Smooth muscle cell of the brain vasculature (primary cell): Measurements from ENCODE around the gene PSMF1.

Experiments used
- DNase-seq: peaks from one replicate; pipeline ENCODE4 v3.0.0-alpha.2; 2012; ENCODE audit warnings: low read depth, low spot score

PSMF1 gene

DNA sequence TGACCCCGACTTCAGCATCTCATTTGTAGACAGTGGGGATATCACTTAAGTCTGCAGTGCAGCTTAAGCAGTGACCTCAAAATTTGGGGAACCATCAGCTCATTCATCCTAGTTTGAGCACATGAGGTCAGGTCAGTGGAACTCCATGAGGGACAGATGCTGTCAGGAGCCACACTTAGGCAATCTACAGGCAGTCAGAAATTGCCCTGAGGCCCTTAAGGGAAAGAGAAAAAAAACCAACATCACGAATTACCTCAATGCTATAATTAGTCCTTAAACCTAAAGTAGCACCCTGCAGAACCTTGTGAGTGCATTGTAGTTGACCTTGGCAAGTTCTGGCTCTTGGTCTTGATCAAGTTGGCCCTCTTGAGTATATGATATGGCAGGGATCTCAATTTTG lies 45.3 kb downstream of the PSMF1 start:
- no peak for DNase-seq

DNA sequence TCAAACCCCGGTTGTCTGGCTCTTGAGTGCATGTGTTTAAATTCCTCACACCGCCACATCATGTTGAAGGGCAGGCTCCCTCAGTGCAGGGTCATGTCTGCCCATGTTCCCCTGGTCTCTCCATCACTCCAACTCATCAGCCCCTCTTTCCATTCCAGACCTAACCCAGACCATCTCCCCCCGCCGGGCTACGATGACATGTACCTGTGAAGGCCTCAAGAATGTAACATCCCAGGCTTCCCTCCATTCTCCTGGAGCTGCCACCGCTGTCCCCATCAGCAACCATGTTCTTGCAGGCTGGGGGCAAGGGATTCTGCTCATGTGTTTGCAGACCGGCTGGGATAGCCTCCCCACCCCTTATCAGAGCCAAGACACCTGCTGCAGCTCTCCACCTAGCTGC lies 46.5 kb downstream of the PSMF1 start:
- DNase-seq, result no peak

DNA sequence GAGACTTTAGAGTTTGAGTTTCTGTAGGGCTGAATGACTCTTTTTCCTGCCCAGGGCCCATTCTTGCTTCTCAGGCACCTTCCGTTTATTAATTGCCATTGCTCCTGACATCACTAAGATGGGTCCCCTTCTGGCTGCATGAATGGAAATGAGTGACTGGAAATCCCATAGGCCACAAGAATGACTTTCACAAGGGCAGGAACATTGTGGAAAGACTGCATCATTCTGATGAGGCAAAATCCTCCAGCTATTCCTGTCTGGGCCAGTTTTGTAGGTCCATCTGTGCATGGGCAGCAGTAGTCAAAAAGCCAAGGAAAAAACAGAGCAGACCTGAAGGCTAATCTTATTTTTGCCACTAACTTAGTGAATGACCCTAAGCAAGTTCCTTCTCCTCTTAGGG lies 47.1 kb downstream of the PSMF1 start:
- no peak for DNase-seq

DNA sequence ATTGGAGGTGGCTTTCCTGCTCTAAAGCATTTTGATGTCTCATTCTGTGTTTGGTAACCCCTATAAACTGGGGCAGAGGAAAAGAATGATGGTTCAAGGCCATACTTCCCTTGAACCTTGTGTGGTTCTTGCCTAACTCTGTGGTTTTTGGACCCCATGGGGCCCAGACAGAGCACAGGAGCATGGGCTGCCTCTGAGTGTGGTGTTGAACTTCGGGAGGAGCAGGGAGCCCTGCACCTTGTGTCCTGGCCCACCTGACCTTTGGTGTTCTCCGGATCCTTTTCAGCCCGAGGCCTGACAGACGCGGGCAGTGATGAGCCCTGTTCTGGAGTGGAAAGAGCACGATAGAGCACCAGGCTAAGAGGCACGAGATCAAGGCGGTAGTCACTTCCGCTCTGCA lies 47.5 kb downstream of the PSMF1 start:
- no peak for DNase-seq

DNA sequence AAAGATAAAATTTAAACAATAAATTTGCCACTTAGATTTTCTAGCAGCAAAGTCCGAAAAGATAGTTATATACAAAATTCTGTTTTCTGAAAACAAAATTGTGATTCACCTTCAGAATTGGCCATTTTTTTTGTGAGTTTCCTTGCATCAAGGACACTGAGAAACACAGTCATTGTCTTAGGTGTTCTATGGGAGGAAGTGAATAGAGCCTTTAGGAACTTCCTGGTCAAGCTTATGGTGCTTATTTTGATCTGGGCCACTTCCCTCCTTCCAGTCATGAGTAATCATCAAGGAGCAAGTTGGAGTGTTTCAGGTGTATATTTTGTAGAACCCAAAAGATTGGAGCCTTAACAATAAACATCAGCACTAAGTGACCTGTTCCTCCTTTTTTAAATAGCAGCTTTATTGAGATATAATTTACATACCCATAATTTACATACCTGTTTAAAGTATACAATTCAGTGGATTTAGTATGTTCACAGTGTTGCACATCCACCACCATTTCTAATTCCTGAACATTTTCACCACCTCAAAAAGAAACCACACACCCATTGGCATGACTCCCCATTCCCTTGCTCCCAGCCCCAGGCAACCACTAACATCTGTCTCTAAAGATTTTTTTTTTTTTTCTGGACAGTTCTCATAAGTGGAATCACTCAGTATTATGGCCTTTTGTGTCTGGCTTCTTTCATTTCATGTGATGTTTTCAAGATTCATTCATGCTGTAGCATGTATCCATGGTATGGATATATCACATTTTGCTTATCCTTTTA lies 48.7 kb downstream of the PSMF1 start:
- DNase-seq, result no peak

DNA sequence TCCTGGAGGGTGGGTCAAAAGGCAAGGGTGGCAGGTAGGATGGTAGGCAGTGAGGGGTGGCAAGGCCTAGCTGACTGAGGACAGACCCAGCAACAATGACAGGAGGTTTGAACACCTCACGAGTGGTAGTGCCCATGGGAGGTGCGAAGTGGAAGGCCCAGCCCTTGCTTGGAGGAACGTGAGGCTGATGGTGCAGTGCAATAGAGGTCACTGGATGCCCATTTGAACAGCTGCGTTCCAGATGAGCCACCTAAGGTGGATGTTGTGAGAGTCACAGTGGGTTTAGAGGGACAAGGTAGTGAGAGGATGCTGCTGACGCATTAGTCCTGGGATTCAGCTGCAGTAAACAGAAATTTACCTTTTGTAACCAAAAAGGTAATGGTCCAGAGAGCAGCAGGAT lies 50.8 kb downstream of the PSMF1 start:
- DNase-seq, result no peak

DNA sequence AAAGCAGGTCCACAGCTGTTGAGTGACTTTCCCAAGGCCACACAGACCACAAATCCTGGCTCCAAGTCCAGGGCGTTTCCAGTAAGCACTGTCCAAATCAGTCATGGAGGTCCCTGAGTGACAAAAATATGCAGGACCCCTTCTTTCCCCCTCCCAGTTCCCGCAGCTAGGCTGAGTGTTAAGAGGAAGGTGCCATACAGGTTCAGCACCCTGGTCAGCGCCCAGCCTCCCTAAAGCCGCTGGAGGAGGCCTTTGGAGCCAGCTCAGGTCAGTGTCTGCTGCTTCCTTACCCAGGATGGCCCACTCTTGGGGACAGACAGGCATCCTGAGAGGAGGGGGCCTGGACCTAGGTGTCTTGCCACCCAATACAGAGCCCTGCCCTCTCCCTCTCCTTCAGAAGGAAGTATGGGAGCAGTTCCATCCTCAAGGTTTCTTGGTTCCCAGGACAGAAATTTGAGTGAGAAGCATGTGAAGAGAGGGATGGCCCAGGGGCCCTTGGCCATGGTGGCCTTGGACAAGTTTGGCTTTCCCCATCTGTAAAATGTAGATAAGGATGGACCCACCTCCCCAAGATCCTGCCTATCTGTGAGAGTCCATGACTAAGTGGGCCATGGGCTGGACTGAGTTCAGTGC lies 53.2 kb downstream of the PSMF1 start:
- DNase-seq, result no peak

DNA sequence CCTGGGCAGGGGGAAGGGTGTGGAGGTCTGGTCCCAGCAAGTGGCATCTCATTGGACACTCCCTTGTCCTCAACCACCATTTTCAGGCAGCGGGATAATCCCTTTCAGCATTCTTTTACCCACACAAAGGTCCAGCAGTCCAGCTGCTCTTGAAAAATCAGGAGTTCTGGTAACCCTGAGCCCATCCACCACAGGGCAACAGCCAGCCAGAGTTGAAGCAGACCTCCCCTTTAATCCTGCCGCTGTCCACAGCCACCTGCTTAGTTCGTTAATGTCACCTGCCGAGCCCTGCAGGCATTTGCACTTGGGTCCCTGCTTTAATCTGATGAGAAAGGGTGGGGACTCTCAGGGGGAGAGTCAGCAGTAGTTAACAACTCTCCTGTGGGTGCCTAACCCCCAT lies 55.3 kb downstream of the PSMF1 start:
- no peak for DNase-seq

DNA sequence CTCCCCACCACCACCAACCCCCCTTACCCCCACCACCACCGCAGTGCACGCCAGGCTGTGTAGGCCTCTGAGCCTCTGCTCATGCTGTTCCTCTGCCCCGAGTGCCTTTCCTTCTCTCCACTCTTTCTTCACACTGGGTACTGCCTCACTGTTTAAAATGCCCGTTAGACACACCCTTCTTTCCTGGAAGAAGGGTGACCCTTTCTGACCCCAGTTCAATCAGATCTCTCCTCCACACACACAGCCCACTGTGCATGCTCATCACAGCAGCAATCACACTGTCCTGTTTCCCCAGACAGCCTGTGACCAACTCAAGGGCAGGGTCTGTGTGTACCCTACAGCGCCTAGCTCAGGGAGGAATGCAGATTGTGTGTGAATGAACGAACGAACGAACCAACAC lies 56.4 kb downstream of the PSMF1 start:
- no peak for DNase-seq

DNA sequence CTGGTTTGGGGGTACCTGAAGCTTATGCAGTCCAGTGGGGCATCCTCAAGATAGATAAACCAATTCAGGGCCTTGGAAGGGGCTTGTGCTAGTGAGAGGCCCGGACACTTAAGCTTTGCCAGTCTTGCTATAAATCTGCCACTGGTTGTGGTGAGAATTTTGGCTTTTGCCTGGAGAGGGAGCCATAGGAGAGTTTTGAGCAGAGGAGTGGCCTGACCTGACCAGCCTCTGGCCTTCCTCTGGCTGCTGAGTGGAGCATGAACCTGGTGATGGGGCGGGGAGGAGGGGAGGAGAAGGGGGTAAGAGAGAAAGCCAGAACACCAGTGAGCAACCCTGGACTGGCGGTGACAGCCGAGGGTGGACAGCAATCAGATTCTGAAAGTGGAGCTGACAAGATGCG lies 59.3 kb downstream of the PSMF1 start:
- DNase-seq, result no peak

DNA sequence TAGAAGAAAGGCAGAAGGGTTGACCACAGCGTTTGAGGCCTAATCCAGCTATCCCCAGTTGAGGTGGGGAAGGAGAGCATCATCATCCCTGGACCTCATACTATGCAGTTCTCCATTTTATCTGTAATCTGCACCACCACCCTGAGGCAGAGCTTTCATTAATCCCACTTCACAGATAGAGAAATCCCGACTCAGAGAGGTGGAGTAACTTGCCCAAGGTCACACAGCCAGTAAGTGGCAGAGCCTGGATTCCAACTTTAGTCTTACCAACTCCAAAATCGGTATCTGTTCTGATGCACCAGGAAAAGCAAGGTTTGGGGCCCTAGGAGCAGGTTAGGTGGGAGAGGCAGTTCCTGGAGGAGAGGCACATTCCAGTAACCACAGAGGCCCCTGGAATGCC lies 59.7 kb downstream of the PSMF1 start:
- DNase-seq, result no peak

DNA sequence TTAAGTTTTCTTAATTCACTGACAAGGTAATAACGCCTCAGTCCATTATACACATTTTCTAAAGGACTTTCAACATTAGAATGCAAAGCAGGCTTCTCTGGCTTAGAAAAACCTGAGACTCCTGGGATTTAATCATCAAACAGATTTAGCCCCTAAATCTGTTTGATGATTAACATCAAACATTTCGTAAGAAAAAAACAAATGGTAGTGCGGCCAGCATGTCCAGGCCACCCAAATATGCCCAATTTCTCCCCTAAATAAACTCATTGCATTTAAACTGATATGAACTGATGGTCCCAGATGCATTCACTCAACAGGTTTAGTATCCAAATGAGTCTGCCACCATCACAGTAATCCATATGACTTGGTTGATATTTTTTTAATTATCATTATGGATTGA lies 60.2 kb downstream of the PSMF1 start:
- DNase-seq, result no peak

DNA sequence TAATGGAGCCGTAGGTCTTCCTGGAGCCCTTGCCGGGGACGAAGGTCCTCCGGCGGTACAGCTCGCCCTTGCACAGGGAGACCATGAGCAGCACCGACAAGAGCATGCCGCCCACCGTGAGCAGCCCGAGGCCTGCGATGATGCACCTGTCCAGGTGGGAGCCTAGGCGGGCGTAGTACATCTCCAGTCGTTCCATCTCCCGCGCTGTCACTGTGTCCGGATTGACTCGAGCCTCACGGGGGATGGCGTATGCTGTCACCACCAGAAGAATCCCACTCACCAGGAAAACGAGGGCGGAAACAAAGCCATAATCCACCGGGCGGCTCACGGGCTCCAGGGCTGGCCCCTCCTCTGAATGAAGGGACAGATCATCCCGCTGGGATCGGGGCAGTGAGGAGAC lies 62.5 kb downstream of the PSMF1 start:
- no peak for DNase-seq

DNA sequence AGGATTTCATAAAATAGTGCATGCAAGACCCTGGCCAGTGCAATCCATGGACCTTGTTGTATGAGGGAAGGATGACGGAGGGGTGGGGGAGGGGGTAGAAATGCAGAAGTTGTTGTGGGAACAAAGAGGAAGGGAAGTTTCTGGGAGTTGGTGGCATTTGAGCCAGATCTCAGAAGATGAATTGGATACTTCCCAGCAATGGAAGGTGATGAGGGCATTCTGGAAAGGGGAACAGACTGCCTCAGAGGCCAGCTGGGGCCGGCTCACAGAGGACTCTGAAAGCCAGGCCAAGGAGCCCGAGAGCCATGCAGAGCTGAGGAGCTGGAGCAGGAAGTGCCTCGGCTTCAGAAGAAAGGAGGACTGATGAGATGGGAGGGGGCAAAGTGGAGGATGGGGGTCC lies 63.7 kb downstream of the PSMF1 start:
- no peak for DNase-seq

DNA sequence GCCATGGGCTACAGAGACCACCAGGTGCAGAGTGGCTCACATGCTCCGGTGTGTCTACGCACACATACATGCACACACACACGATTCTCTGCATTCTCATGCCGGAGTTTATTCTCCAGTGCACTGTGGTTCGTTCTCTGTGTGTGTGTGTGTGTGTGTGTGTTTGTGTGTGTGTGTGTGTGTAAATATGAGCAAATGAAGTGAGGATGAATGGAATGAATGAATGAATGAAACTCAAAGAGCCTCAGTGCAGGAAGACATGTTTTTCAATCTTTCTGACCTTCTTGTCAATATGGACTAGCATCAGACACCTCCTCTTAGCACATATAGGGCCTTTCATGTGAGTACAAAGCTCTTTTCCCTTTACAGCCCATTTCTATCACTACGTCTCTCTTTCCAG lies 64.8 kb downstream of the PSMF1 start:
- DNase-seq, result no peak

DNA sequence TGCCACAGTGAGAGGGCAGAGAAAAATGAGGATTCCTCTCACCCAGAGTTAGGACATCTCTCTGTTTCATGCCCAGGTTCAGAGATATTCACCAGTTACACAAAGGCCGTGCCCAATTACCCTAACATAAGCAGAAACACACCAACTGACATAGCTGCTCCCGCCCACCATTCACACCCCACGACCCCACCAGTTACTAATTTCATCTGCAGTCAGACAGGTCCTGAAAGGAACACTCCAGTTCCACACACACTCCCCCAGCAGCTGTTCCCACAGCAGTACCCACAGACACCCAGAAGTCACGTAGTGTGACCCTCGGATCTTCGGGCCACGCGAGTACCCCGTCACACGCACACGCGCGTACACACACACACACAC lies 65.8 kb downstream of the PSMF1 start:
- DNase-seq, result no peak

DNA sequence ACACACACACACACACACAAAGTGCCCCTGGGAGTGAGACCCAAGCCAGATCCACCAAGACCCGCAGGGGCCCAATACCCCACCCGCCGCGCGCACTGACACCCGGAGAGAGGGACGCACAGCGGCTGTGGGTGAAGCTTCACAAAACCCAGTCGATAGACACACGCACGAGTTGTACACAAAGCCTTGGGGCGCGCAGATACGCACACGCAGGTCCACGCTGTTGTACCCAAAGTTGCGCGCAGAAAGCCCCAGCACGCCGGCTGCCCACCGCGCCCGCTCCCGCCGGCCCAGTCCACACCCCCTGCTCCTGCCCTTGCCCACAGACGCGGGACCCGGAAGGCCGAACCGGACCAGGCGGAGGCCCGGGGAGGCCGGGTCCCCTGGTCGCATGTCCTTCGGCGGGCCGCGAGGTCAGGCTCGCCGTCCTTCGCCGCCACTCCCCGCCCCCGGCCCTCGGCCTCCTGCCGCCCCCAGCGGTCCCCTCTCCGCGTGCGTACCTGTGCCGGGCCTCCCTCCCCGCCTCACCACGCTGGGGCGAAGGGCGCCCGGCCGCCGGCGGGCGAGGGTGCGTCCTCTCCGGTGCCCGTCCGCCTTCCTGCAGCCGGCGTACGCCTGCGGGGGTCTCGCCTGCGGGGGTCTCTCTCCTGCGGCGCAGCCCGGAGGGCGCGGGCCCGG lies 66.4 kb downstream of the PSMF1 start, which contains the start of gene TMEM74B:
Gene TMEM74B (minus strand): TSS at position 344 of the 678 bp plus-strand sequence. CDS start 1,180 bp downstream, outside the sequence.
- no peak for DNase-seq

DNA sequence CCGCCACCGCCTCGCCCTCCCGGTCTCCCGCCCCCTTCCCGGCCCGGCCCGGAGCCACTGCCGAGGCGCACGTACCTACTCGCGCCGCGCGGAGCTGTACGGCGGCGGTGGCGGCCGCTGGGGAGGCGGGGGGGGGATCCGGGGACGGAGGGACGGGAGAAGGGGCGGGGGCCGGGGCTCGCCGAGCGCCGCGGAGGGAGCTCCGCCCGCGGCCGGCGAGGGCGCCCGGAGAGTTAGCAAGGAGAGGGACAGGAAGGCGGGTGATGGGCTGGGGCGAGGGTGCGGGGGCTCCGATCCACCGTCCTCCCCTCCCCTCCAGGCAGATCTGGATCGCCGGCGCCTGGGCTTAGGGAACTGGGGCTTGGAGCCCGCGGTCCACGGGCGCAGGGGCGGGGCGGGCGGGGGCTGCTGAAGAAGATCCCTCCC lies 66.9 kb downstream of the PSMF1 start:
- DNase-seq, result no peak

DNA sequence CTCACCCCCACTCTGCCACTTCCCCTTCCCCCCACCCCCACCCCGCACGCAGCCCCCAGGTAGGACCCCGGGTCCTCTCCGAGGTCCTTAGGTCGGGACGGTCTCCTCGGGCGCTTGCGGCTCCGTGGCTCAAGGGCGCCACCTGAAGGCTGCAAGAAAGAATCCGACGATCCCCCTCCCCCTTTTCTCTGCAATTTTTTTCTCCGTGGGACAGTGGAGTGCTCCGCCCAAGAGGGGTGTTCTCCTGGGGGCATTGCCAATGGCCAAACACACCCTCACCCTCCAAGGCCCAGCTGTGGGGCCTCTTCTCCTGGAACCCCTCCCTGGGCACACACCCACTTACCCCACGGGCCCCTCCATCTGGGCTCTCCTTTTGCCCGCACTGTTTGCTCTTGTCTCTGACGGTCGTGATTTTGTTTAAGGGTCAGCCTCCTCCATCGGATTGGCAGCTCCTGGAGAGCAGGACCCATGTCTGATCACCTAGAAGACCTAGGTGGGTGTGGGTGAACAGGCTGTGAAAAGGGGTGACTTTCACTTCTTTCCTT lies 67.5 kb downstream of the PSMF1 start:
- DNase-seq, result no peak

DNA sequence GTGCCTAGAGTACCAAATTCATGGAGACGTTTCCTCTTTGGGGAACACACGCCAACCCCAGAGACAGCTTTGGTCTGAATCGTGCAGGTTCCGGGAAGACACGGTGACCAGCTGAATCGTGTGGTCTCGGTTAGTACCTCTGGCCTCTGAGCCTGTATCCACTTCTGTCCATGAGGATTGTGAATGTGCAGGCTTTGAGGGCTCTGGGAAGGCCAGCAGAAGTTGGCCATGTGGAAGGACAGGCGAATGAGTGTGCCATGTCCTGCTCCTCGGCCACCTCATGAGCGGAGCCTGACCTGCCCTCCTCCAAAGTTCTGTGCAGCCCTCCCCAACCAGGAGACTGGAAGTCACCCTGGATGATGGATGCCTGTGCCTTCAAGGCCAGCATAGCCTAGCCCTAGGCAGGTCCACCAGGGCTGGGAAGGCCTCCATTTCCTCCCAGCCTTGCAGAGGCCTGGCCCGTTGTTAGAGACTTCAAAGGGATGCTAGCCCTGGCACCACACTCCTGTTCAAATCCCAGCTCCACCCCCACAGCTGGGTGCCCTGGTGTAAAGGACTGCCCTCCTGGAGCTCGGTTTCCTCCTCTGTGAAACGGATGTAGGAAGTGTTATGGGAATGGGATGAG lies 68.1 kb downstream of the PSMF1 start:
- no peak for DNase-seq

DNA sequence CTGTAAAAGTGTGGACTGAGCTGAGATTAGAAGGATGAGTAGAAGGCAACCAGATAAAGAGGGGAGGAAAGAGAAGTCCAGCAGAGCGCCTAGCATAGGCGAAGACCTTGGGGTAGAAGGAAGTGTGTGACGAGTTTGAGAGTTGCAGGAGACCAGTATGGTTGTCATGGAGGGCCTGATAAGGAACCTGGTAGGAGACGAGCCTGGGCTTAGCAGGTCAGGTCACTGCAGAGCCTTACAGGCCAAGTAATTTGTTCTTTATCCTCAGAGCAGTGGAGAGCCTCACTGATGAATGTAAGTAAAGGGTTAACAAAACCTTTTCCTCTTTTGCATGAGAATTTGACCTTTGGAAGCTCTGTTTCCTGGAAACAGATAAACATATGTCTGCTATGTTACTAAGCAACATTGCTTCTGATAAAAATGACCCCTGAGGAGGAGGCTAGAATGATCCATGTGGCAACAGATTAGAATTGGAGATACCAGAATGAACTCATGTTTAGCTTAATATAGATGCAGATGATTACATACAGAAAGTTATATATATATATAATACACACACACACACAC lies 69.3 kb downstream of the PSMF1 start:
- DNase-seq, result no peak

DNA sequence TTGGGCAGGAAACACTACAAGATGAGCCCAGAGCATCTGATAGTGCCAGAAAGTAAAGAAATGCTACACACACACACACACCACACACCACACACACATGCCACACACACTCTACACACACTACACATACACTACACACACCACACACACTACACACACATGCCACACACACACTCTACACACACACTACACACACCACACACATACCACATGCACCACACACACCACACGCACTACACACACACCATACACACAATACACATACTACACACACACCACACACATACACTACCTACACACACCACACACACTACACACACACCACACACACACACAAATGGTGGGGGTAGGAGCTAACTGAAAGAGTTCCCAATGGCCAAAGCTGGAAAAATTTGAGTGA lies 69.9 kb downstream of the PSMF1 start:
- DNase-seq, result no peak
